ENCODE data around the gene ADARB2. TPM values are rescaled to one million over a fixed set of nuclear protein-coding genes. Genes with fewer than 3 reads are reported as not detected.

Gene ADARB2
- total RNA-seq, 4 donors from 2014 or later, result 2.3 to 3.7 (median 2.6) TPM

- H3K27me3 ChIP-seq, result peaks cover 6 to 80% (median 16%) of the 10 kb centered on the region in 4 donors
- no peak overlapping the region for H3K27ac ChIP-seq (replicated peaks in 1 of 4)
- no peaks in the 10 kb centered on the region for H3K9me3 ChIP-seq
- H3K4me1 ChIP-seq, result peaks cover 7 to 16% (median 11%) of the 10 kb centered on the region in 4 donors
- intact Hi-C loops (cut with DNase I), result no loop called here
- H3K36me3 ChIP-seq, result no peaks in the 10 kb centered on the region
- no peak overlapping the region for H3K4me3 ChIP-seq
- WGBS, result 52% methylated on average over 2 of the region's 2 CpGs
- DNase-seq (ENCODE audit: extremely low spot score), result no peak
- TF ChIP-seq CTCF (IDR thresholded peaks at IDR 0.05), result no peak
- no peak for TF ChIP-seq POLR2A (IDR thresholded peaks at IDR 0.05; ENCODE audit: low read depth)
- no peak for TF ChIP-seq POLR2AphosphoS5 (IDR thresholded peaks at IDR 0.05)
- TF ChIP-seq EP300 (IDR thresholded peaks at IDR 0.05), result no peak
Observed at GRCh38 chr10:1741450-1741849, 4.1 kb upstream of the ADARB2 start.

- Histone ChIP-seq H3K27ac (replicated peaks in 1 of 4) (no peak overlapping the region), H3K36me3 (no peaks in the 10 kb centered on the region), H3K4me3 (no peak overlapping the region), H3K4me1 (peaks cover 11 to 18% (median 15%) of the 10 kb centered on the region in 4 donors), H3K9me3 (no peaks in the 10 kb centered on the region), H3K27me3 (peaks cover 6 to 83% (median 20%) of the 10 kb centered on the region in 4 donors)
- DNase-seq (ENCODE audit: extremely low spot score), result no peak
- intact Hi-C loops (cut with DNase I), result no loop called here
- 59% methylated on average over 12 of the region's 14 CpGs for WGBS
- no peak for TF ChIP-seq POLR2A (IDR thresholded peaks at IDR 0.05; ENCODE audit: low read depth)
- no peak for TF ChIP-seq EP300 (IDR thresholded peaks at IDR 0.05)
- TF ChIP-seq CTCF (IDR thresholded peaks at IDR 0.05), result no peak
- TF ChIP-seq POLR2AphosphoS5 (IDR thresholded peaks at IDR 0.05), result no peak
Observed at GRCh38 chr10:1739751-1740150, 2.4 kb upstream of the ADARB2 start.

- no peak for DNase-seq (ENCODE audit: extremely low spot score)
- intact Hi-C loops (cut with DNase I), result no loop called here
- Histone ChIP-seq H3K4me3 (no peak overlapping the region), H3K9me3 (no peaks in the 10 kb centered on the region), H3K4me1 (peaks cover 11 to 18% (median 15%) of the 10 kb centered on the region in 4 donors), H3K36me3 (no peaks in the 10 kb centered on the region), H3K27ac (replicated peaks in 1 of 4) (no peak overlapping the region), H3K27me3 (peaks cover 6 to 83% (median 20%) of the 10 kb centered on the region in 4 donors)
- no peak for TF ChIP-seq CTCF (IDR thresholded peaks at IDR 0.05)
- TF ChIP-seq EP300 (IDR thresholded peaks at IDR 0.05), result no peak
- no peak for TF ChIP-seq POLR2A (IDR thresholded peaks at IDR 0.05; ENCODE audit: low read depth)
- no peak for TF ChIP-seq POLR2AphosphoS5 (IDR thresholded peaks at IDR 0.05)
- WGBS, result 53% methylated on average over 5 of the region's 5 CpGs
Observed at GRCh38 chr10:1738950-1739349, 1.6 kb upstream of the ADARB2 start.

- H3K9me3 ChIP-seq, result no peaks in the 10 kb centered on the region
- no peak for DNase-seq (ENCODE audit: extremely low spot score)
- H3K36me3 ChIP-seq, result no peaks in the 10 kb centered on the region
- peaks cover 6 to 91% (median 23%) of the 10 kb centered on the region in 4 donors for H3K27me3 ChIP-seq
- 0% methylated on average over 5 of the region's 17 CpGs for WGBS
- no peak overlapping the region for H3K27ac ChIP-seq (replicated peaks in 1 of 4)
- peaks cover 11 to 18% (median 15%) of the 10 kb centered on the region in 4 donors for H3K4me1 ChIP-seq
- no peak for TF ChIP-seq CTCF (IDR thresholded peaks at IDR 0.05)
- TF ChIP-seq EP300 (IDR thresholded peaks at IDR 0.05), result no peak
- no peak for TF ChIP-seq POLR2AphosphoS5 (IDR thresholded peaks at IDR 0.05)
- peak overlapping the region; percentile 11 to 45 (median 32) for H3K4me3 ChIP-seq
- intact Hi-C loops (cut with DNase I), result no loop called here
Observed at GRCh38 chr10:1736972-1737221, 428 bp downstream of the ADARB2 start.

Measured in esophagus muscularis mucosa (tissue), 4 donors.